Ectodermal cell (in vitro differentiated cells): ENCODE measurements around the gene ABCC1.
"Not testable (repeated sequence)": the region's sequence is repeated elsewhere in the genome, so short reads cannot be mapped to it uniquely, and the experiment has no call there.

Experiments
- H3K27ac ChIP-seq: 2 replicates; pipeline ENCODE4 v1.7.0; 2013; ENCODE audit warnings: mild to moderate bottlenecking, low read depth, low read length; ENCODE audit not compliant: insufficient read depth, poor library complexity, severe bottlenecking
- H3K27me3 ChIP-seq: 2 replicates; pipeline ENCODE4 v1.7.0; 2013; ENCODE audit warnings: mild to moderate bottlenecking, low read length; ENCODE audit not compliant: insufficient read depth, control insufficient read depth, poor library complexity, severe bottlenecking
- H3K36me3 ChIP-seq: one replicate; pipeline ENCODE4 v1.7.0; 2013; ENCODE audit warnings: low read length; ENCODE audit not compliant: control insufficient read depth, insufficient read depth
- H3K4me1 ChIP-seq: one replicate; pipeline ENCODE4 v1.7.0; 2013; ENCODE audit warnings: low read length; ENCODE audit not compliant: control insufficient read depth, insufficient read depth
- H3K4me3 ChIP-seq: 2 replicates; pipeline ENCODE4 v1.7.0; 2013; ENCODE audit warnings: low read depth, low read length, control low read depth; ENCODE audit not compliant: insufficient read depth
- H3K9me3 ChIP-seq: 2 replicates; pipeline ENCODE4 v1.7.0; 2013; ENCODE audit warnings: mild to moderate bottlenecking, low read length, moderate library complexity; ENCODE audit not compliant: control insufficient read depth
- WGBS, 2 experiments: methylation state at CpG; one replicate each; pipeline ENCODE4 v1.1.7; 2013; ENCODE audit warnings: missing lambda C conversion rate in 2 of 2; 5-methylcytosine and 5-hydroxymethylcytosine counted together

The ABCC1 gene

GRCh38 chr16:15916323-15916722, 33.1 kb upstream of the ABCC1 start:
- Histone ChIP-seq H3K4me1 (no peaks in the 10 kb centered on the region), H3K27me3 (no peaks in the 10 kb centered on the region), H3K36me3 (no peaks in the 10 kb centered on the region), H3K27ac (no peak overlapping the region), H3K4me3 (no peak overlapping the region), H3K9me3 (no peaks in the 10 kb centered on the region)
- WGBS, 2 experiments = 84 to 91% methylated on average over 8 of the region's 8 CpGs

DNA sequence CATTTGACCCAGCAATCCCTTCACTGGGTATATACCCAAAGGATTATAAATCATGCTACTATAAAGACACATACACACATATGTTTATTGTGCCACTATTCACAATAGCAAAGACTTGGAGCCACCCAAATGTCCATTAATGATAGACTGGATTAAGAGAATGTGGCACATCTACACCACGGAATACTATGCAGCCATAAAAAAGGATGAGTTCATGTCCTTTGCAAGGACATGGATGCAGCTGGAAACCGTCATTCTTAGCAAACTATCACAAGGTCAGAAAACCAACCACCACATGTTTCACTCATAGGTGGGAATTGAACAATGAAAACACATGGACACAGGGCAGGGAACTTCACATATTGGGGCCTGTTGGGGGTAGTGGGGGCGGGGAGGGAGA, 31.1 kb upstream of the ABCC1 start:
- H3K27ac ChIP-seq, H3K36me3 ChIP-seq, H3K4me1 ChIP-seq, H3K27me3 ChIP-seq, H3K4me3 ChIP-seq, H3K9me3 ChIP-seq: not testable (repeated sequence)
- WGBS, 2 experiments = 86 to 89% methylated on average over 3 of the region's 3 CpGs

DNA sequence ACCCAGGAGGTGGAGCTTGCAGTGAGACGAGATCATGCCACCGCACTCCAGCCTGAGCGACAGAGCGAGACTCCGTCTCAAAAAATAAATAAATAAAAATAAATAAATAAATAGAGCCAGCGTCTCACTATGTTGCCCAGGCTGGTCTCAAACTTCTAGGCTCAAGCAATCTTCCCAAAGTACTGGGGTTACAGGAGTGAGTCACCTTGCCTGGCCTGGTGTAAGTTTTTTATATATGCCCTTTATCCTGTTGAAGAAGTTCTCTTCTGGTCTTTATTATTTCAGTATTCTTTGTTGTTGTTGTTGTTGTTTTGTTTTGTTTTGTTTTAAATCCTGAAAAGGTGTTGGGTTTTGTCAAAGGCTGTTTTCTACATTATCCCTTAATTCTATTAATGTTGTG, 30.1 kb upstream of the ABCC1 start:
- H3K27ac ChIP-seq = no peak overlapping the region
- H3K27me3 ChIP-seq = no peaks in the 10 kb centered on the region
- H3K4me1 ChIP-seq = no peaks in the 10 kb centered on the region
- no peaks in the 10 kb centered on the region for H3K9me3 ChIP-seq
- no peak overlapping the region for H3K4me3 ChIP-seq
- H3K36me3 ChIP-seq = no peaks in the 10 kb centered on the region
- 80 to 93% methylated on average over 2 to 6 of the region's 6 CpGs for WGBS, 2 experiments

DNA sequence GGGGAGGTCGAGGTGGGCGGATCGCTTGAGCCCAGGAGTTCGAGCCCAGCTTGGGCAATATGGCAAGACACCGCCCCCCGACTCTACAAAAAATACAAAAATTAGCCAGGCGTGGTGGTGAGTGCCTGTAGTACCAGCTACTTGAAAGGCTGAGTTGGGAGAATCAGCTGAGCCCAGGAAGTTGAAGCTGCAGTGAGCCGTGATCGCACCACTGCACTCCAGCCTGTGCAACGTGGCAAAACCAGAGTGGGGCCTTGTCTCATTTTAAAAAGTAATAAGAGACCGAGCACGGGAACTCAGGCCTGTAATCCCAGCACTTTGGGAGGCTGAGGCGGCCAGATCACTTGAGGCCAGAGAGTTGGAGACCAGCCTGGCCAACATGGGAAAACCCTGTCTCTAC, 24.4 kb upstream of the ABCC1 start:
- 93 to 96% methylated on average over 13 of the region's 13 CpGs for WGBS, 2 experiments
- Histone ChIP-seq H3K9me3 (no peaks in the 10 kb centered on the region), H3K4me1 (no peaks in the 10 kb centered on the region), H3K27me3 (no peaks in the 10 kb centered on the region), H3K36me3 (no peaks in the 10 kb centered on the region), H3K27ac (no peak overlapping the region), H3K4me3 (no peak overlapping the region)

DNA sequence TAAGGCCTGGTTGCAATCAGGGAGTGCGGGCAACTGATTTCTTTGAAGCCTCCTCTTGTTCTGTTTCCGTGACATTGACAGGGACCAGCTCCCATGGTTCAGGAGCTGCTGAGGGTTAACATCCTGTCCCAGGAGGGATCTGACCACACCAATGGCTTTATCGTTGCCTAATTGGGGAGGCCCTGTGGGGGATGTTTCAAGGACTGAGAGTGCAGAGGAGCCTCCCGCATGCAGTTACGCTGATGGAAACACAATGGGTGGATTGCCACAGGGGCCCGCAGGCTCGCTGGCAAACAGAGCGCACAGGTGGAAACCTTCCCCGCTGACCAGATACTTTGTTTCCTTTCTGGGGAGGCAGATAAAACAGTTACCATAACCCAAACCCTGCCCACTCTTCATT, 23.8 kb upstream of the ABCC1 start:
- no peaks in the 10 kb centered on the region for H3K27me3 ChIP-seq
- WGBS, 2 experiments = 46% methylated on average over 9 of the region's 9 CpGs
- no peaks in the 10 kb centered on the region for H3K4me1 ChIP-seq
- H3K36me3 ChIP-seq = no peaks in the 10 kb centered on the region
- no peak overlapping the region for H3K4me3 ChIP-seq
- H3K27ac ChIP-seq = no peak overlapping the region
- no peaks in the 10 kb centered on the region for H3K9me3 ChIP-seq

DNA sequence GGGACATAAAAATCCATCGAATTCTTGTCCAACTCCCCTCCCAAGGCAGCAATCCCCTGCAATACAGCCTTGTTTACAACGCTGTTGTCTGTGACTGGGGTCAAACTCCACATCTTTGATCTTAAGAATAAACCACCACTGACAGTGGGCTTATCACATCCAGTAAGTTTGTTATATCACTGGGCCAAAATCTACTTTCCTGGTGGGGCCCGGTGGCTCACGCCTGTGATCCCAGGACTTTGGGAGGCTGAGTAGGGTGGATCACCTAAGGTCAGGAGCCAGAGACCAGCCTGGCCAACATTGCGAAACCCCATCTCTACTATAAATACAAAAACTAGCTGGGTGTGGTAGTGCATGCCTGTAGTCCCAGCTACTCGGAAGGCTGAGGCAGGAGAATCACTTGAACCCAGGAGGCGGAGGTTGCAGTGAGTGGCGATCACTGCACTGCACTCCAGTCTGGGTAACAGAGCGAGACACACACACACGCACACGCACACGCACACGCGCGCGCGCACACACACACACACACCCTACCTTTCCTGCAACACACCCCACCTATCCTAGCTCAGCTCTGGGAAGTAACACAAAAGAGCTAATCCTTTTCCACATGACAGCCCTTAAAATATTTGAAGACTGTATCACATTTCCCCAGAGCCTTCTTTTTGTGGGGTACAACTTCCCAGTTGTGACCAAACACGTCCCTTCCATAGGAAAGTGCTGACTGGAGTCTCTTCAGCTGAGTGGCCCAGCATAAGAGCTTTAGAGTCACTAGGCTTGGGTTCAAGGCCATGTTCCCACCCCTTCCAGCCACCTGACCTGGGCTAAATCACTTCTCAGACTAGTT, 20.9 kb upstream of the ABCC1 start:
- 92 to 94% methylated on average over 18 of the region's 18 CpGs for WGBS, 2 experiments
- Histone ChIP-seq H3K27me3 (no peaks in the 10 kb centered on the region), H3K27ac (no peak overlapping the region), H3K9me3 (no peaks in the 10 kb centered on the region), H3K4me1 (no peaks in the 10 kb centered on the region), H3K36me3 (no peaks in the 10 kb centered on the region), H3K4me3 (no peak overlapping the region)

GRCh38 chr16:15932939-15933338, 16.5 kb upstream of the ABCC1 start:
- 90 to 96% methylated on average over 4 to 5 of the region's 6 CpGs for WGBS, 2 experiments
- H3K27ac ChIP-seq = no peak overlapping the region
- H3K36me3 ChIP-seq = no peaks in the 10 kb centered on the region

GRCh38 chr16:15933781-15934180, 15.6 kb upstream of the ABCC1 start:
- H3K36me3 ChIP-seq = no peaks in the 10 kb centered on the region
- H3K9me3 ChIP-seq = no peaks in the 10 kb centered on the region
- H3K4me3 ChIP-seq = no peak overlapping the region
- WGBS, 2 experiments = 85 to 90% methylated on average over 4 of the region's 4 CpGs
- no peak overlapping the region for H3K27ac ChIP-seq
- H3K27me3 ChIP-seq = no peaks in the 10 kb centered on the region
- H3K4me1 ChIP-seq = no peaks in the 10 kb centered on the region

More at GRCh38 chr16:15932939-15933338, 16.5 kb upstream of the ABCC1 start:
- Histone ChIP-seq H3K4me3 (no peak overlapping the region), H3K4me1 (no peaks in the 10 kb centered on the region), H3K9me3 (no peaks in the 10 kb centered on the region), H3K27me3 (no peaks in the 10 kb centered on the region)

DNA sequence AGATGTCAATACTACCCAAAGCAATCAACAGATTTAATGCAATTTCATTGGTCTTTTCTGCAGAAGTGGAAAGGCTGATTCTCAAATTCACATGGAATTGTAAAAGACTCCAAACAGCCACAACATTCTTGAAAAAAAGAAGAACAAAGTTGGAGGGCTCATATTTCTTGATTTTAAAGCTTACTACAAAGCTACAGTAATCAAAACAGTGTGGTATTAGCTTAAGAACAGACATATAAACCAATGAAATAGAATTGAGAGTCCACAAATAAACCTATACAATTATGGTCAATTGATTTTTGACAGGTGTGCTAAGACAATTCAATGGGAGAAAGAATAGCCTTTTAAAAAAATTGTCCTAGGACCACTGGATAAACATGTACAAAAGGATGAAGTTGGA, 14.4 kb upstream of the ABCC1 start:
- Histone ChIP-seq H3K4me1 (no peaks in the 10 kb centered on the region), H3K36me3 (no peaks in the 10 kb centered on the region), H3K27ac (no peak overlapping the region), H3K9me3 (no peaks in the 10 kb centered on the region), H3K27me3 (no peaks in the 10 kb centered on the region), H3K4me3 (no peak overlapping the region)

GRCh38 chr16:15936809-15937208, 12.6 kb upstream of the ABCC1 start:
- WGBS, 2 experiments = 93 to 94% methylated on average over 6 of the region's 6 CpGs
- H3K27me3 ChIP-seq, H3K27ac ChIP-seq, H3K36me3 ChIP-seq, H3K9me3 ChIP-seq, H3K4me3 ChIP-seq, H3K4me1 ChIP-seq: not testable (repeated sequence)
